ENCODE measurements around the gene NME1. TPM values are rescaled to one million over a fixed set of nuclear protein-coding genes. Genes with fewer than 3 reads are reported as not detected.

Gene NME1
- total RNA-seq, 1 experiment from 2014 or later = 220 TPM

- Mint-ChIP-seq H3K27ac (peak overlapping the region in 1 of 3 experiments; percentile 53; a peak in 1 of 7 replicates), H3K4me1 (no peaks in the 10 kb centered on the region), H3K9me3 (no peaks in the 10 kb centered on the region), H3K4me3 (no peak overlapping the region), H3K27me3 (ENCODE audit: low read depth) (no peaks in the 10 kb centered on the region), H3K36me3 (ENCODE audit: insufficient read depth in 1 of 3, low read depth in 3 of 3) (peaks cover 23 to 79% (median 75%) of the 10 kb centered on the region in 3 experiments; a peak in 6 of 7 replicates)
- H3K79me1 ChIP-seq (ENCODE audit: insufficient read depth, low read depth, low read length, poor library complexity, severe bottlenecking) = no peaks in the 10 kb centered on the region
- no peak overlapping the region for H2BK5ac ChIP-seq (ENCODE audit: insufficient read length, low read length)
- H3T11ph ChIP-seq (ENCODE audit: low read length) = no peak overlapping the region
- no peaks in the 10 kb centered on the region for H3K27me3 ChIP-seq (ENCODE audit: insufficient read depth, low read length)
- no peak overlapping the region for H3K18ac ChIP-seq (ENCODE audit: insufficient read length, low read depth, low read length)
- no peak overlapping the region for H3K4me2 ChIP-seq (ENCODE audit: insufficient read depth, insufficient read length, low read length)
- H3K27ac ChIP-seq (ENCODE audit: insufficient read length, low read depth, low read length) = no peak overlapping the region
- H3K23ac ChIP-seq (ENCODE audit: insufficient read length, low read depth, low read length) = no peak overlapping the region
- no peaks in the 10 kb centered on the region for H3K9me3 ChIP-seq (ENCODE audit: control insufficient read depth, low read depth, low read length)
- H3K9ac ChIP-seq (ENCODE audit: extremely low read depth, insufficient read length, low read length) = no peak overlapping the region
- TF ChIP-seq CTCF (conservative IDR thresholded peaks at IDR 0.05) = no peak
- H3K79me2 ChIP-seq (ENCODE audit: insufficient read depth, low read length) = no peaks in the 10 kb centered on the region
- H3K4ac ChIP-seq (ENCODE audit: low read depth, low read length) = no peak overlapping the region
- H3K56ac ChIP-seq (ENCODE audit: insufficient read length, low read depth, low read length) = no peak overlapping the region
- no peak overlapping the region for H4K8ac ChIP-seq (replicated peaks; ENCODE audit: insufficient read length, low read depth, low read length)
- H2BK20ac ChIP-seq (ENCODE audit: low read depth, low read length, poor library complexity, severe bottlenecking) = no peak overlapping the region
- H3K4me1 ChIP-seq (ENCODE audit: insufficient read depth, low read length) = no peaks in the 10 kb centered on the region
- no peak overlapping the region for H2AFZ ChIP-seq (ENCODE audit: low read length)
- H4K91ac ChIP-seq (ENCODE audit: insufficient read length, low read depth, low read length) = no peak overlapping the region
- H2AK5ac ChIP-seq (ENCODE audit: insufficient read length, low read length) = no peak overlapping the region
- H2BK15ac ChIP-seq (ENCODE audit: low read depth, low read length) = no peak overlapping the region
- H4K5ac ChIP-seq (ENCODE audit: insufficient read length, low read depth, low read length) = no peak overlapping the region
- H4K20me1 ChIP-seq (ENCODE audit: control insufficient read depth, insufficient read depth, insufficient read length) = no peaks in the 10 kb centered on the region
- H2BK12ac ChIP-seq (ENCODE audit: insufficient read length, low read depth, low read length) = no peak overlapping the region
- H2BK120ac ChIP-seq (ENCODE audit: low read depth, low read length, poor library complexity, severe bottlenecking) = no peak overlapping the region
- no peaks in the 10 kb centered on the region for H3K23me2 ChIP-seq (ENCODE audit: insufficient read length, low read depth, low read length, poor library complexity, severe bottlenecking)
- DNase-seq = no peak
- WGBS (ENCODE audit: extremely low coverage, insufficient read length, low lambda C conversion rate) = no CpG with 5 or more reads among the region's 9 CpGs
- H3K14ac ChIP-seq (ENCODE audit: insufficient read depth, low read length) = no peak overlapping the region
These were observed 35.0 kb downstream of the NME1 start for GRCh38 chr17:51188271-51188833.

All from H9 (cell line).